ENCODE measurements around the gene SPARC. TPM values are rescaled to one million over a fixed set of nuclear protein-coding genes. Genes with fewer than 3 reads are reported as not detected.
"Not testable (repeated sequence)": the region's sequence is repeated elsewhere in the genome, so short reads cannot be mapped to it uniquely, and the experiment has no call there.

Gene SPARC
- total RNA-seq, 1 donor from 2014 or later = 273 TPM

DNA sequence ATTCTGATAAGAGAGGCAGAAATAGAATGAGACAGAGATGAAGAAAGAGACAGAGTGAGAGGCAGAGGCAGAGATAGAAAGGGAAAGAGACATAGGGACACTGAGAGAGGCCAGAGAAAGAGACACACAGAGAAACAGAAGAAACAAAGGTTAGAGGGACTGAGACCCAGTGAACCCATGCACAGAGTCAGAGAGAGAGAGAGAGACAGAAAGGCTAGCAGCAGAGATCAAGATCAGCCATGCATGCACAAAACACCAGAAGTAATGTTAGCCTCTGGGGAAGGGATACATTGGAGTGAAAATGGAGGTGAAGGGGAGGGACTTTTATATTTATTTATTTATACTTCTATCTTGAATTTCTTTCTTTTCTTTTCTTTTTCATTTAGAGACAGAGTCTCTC is 14.1 kb upstream of the SPARC start:
- Histone ChIP-seq H3K36me3 (no peaks in the 10 kb centered on the region), H3K9me3 (no peaks in the 10 kb centered on the region), H3K27me3 (no peaks in the 10 kb centered on the region), H3K4me3 (no peak overlapping the region), H3K27ac (no peak overlapping the region), H3K4me1 (peaks cover 38% of the 10 kb centered on the region)
- intact Hi-C loops (cut with DNase I) = no loop called here
- DNase-seq (ENCODE audit: extremely low spot score in 2 of 2) = no peak
- TF ChIP-seq POLR2AphosphoS5 (IDR thresholded peaks at IDR 0.05; ENCODE audit: insufficient read depth in 1 of 2, low read depth in 1 of 2) (no peak), POLR2A (IDR thresholded peaks at IDR 0.05) (no peak)
- TF ChIP-seq, protein P1, sequence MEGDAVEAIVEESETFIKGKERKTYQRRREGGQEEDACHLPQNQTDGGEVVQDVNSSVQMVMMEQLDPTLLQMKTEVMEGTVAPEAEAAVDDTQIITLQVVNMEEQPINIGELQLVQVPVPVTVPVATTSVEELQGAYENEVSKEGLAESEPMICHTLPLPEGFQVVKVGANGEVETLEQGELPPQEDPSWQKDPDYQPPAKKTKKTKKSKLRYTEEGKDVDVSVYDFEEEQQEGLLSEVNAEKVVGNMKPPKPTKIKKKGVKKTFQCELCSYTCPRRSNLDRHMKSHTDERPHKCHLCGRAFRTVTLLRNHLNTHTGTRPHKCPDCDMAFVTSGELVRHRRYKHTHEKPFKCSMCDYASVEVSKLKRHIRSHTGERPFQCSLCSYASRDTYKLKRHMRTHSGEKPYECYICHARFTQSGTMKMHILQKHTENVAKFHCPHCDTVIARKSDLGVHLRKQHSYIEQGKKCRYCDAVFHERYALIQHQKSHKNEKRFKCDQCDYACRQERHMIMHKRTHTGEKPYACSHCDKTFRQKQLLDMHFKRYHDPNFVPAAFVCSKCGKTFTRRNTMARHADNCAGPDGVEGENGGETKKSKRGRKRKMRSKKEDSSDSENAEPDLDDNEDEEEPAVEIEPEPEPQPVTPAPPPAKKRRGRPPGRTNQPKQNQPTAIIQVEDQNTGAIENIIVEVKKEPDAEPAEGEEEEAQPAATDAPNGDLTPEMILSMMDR (IDR thresholded peaks at IDR 0.05) = no peak

DNA sequence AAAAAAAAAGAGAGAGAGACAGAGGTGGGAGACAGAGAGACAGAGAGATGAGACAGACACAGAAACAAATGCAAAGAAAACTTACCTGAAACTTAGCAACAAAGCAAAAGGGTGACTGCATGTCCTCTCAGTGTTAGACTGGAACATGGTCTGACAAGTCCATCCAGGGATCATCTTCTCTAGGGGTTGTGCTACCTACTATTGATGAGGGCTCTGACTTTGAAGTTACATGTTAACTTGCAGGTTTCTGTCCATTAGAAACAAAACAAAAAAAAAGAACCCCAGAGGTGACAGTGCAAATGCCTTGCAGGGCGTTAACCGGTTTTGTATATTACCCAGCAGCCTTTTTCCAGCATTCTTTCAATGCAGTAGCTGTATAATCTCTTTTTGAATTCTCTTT is 13.6 kb upstream of the SPARC start:
- Histone ChIP-seq H3K4me1 (peaks cover 41% of the 10 kb centered on the region), H3K36me3 (no peaks in the 10 kb centered on the region), H3K4me3 (no peak overlapping the region), H3K27me3 (no peaks in the 10 kb centered on the region), H3K27ac (peak overlapping the region; percentile 91), H3K9me3 (no peaks in the 10 kb centered on the region)
- no peak for DNase-seq (ENCODE audit: extremely low spot score in 2 of 2)
- no peak for TF ChIP-seq POLR2AphosphoS5 (IDR thresholded peaks at IDR 0.05; ENCODE audit: insufficient read depth in 1 of 2, low read depth in 1 of 2)
- TF ChIP-seq, protein P1 (IDR thresholded peaks at IDR 0.05) = no peak
- no peak for TF ChIP-seq POLR2A (IDR thresholded peaks at IDR 0.05)
- intact Hi-C loops (cut with DNase I) = no loop called here

DNA sequence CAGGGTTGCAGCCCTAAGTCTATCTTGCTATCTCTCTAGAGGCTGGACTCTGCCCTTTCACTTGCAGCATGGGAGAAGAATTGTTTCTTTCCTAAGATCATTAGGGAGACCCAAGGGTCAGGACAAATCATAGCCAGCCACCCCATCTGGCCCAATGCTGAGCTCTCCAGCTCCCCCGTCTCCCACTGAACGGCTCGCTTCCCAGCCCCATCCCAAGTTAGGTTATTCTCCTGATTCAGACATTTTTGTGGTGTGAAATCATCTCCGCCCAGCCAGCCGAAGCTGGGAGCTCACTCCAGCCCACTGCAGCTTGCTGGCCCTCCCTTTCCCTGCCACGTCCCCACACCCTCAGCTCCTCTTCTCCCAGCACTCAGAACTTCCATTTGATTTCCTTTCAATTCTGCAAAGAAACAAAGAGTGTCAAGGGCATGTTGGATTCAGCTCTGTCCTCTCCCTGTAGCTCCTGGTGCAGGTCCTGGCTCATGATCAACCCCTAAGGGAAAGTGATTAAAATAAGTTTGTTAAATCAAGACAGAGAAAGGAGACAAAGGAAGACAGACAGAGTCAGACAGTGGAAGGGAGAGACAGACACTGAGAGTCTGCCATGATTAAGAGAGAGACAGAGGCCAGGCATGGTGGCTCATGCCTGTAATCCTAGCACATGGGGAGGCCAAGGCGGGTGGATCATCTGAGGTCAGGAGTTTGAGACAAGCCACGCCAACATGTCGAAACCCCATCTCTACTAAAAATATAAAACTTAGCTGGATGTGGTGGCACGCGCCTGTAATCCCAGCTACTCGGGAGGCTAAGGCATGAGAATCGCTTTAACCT is 12.6 kb upstream of the SPARC start:
- Histone ChIP-seq H3K4me1 (peaks cover 41% of the 10 kb centered on the region), H3K36me3 (no peaks in the 10 kb centered on the region), H3K27ac (peak overlapping the region; percentile 91), H3K9me3 (no peaks in the 10 kb centered on the region), H3K27me3 (no peaks in the 10 kb centered on the region), H3K4me3 (no peak overlapping the region)
- DNase-seq (ENCODE audit: extremely low spot score in 2 of 2) = peak in 1 of 2 donors; percentile 94
- intact Hi-C loops (cut with DNase I) = no loop called here
- TF ChIP-seq, protein P1 (IDR thresholded peaks at IDR 0.05) = no peak
- peak; percentile 64 to 86 for TF ChIP-seq POLR2AphosphoS5 (IDR thresholded peaks at IDR 0.05; ENCODE audit: insufficient read depth in 1 of 2, low read depth in 1 of 2)
- no peak for TF ChIP-seq POLR2A (IDR thresholded peaks at IDR 0.05)

DNA sequence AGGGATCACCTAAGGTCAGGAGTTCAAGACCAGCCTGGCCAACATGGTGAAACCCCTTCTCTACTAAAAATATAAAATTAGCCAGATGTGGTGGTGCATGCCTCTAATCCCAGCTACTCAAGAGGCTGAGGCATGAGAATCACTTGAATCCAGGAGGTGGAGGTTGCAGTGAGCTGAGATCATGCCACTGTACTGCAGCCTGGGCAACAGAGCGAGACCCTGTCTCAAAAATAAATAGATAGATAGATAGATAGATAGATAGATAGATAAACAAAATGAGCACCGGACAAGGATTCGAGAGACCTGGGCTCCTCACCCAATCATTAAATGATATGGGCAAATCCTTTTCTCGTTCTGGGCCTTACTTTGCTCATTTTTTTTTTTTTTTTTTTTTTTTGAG is 11.4 kb upstream of the SPARC start:
- H3K4me3 ChIP-seq; intact Hi-C loops (cut with DNase I); H3K9me3 ChIP-seq; H3K27me3 ChIP-seq; H3K36me3 ChIP-seq; DNase-seq (ENCODE audit: extremely low spot score in 2 of 2): not testable (repeated sequence)
- Histone ChIP-seq H3K4me1 (peaks cover 41% of the 10 kb centered on the region), H3K27ac (peak overlapping the region; percentile 91)

DNA sequence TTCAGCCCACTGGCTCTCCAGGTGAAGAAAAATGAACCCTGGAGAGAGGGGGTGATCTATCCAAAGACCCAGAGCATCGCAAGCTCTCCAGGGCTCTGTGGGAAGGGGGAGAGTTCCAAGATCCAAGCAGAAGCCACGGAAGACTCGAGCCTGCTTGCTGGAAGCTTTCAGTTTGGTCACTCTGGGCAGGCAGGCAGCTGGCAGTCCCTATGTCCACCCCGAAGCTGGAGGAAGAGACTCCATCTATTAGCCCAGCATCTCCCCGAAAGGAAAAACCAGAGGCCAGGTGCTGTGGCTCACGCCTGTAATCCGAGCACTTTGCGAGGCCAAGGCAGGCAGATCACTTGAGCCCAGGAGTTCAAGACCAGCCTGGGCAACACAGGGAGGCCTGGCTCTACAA is 10.7 kb upstream of the SPARC start:
- Histone ChIP-seq H3K36me3 (no peaks in the 10 kb centered on the region), H3K27me3 (no peaks in the 10 kb centered on the region), H3K4me3 (no peak overlapping the region), H3K9me3 (no peaks in the 10 kb centered on the region), H3K4me1 (peaks cover 41% of the 10 kb centered on the region), H3K27ac (peak overlapping the region; percentile 91)
- TF ChIP-seq POLR2A (IDR thresholded peaks at IDR 0.05) (no peak), POLR2AphosphoS5 (IDR thresholded peaks at IDR 0.05; ENCODE audit: insufficient read depth in 1 of 2, low read depth in 1 of 2) (no peak)
- TF ChIP-seq, protein P1 (IDR thresholded peaks at IDR 0.05) = no peak
- no peak for DNase-seq (ENCODE audit: extremely low spot score in 2 of 2)
- intact Hi-C loops (cut with DNase I) = no loop called here
